GM23248 (cell line): ENCODE measurements around the gene SPRN. TPM values are rescaled to one million over a fixed set of nuclear protein-coding genes. Genes with fewer than 3 reads are reported as not detected.
"Not testable (repeated sequence)": the region's sequence is repeated elsewhere in the genome, so short reads cannot be mapped to it uniquely, and the experiment has no call there.

Experiments used
- DNase-seq: peaks from one replicate; pipeline ENCODE4 v3.0.0-alpha.2; 2015
- H2AFZ ChIP-seq: fragments of 200-600 bp; sonication (generic); 2 replicates; pipeline ENCODE4 v1.6.1; 2016; ENCODE audit warnings: antibody characterized with exemption
- H3F3A ChIP-seq: fragments of 200-600 bp; sonication (generic); 2 replicates; pipeline ENCODE4 v1.6.1; 2016; ENCODE audit warnings: mild to moderate bottlenecking, antibody characterized with exemption, mixed run types; ENCODE audit not compliant: insufficient read depth
- H3K27ac ChIP-seq: fragments of 200-600 bp; sonication (generic); 2 replicates; pipeline ENCODE4 v1.5.1; 2016; ENCODE audit warnings: mild to moderate bottlenecking
- H3K27me3 ChIP-seq: fragments of 200-600 bp; sonication (generic); replicated peaks from 2 replicates; pipeline ENCODE4 v1.6.1; 2016; ENCODE audit warnings: mild to moderate bottlenecking; ENCODE audit not compliant: insufficient read depth
- H3K36me3 ChIP-seq: fragments of 200-600 bp; sonication (generic); 2 replicates; pipeline ENCODE4 v1.6.1; 2016; ENCODE audit warnings: low read depth, mild to moderate bottlenecking
- H3K4me1 ChIP-seq: fragments of 200-600 bp; sonication (generic); 2 replicates; pipeline ENCODE4 v1.6.1; 2016; ENCODE audit warnings: mild to moderate bottlenecking; ENCODE audit not compliant: insufficient read depth
- H3K4me2 ChIP-seq: fragments of 200-600 bp; sonication (generic); one replicate; pipeline ENCODE4 v1.6.1; 2016; ENCODE audit warnings: mild to moderate bottlenecking; ENCODE audit not compliant: unreplicated experiment
- H3K4me3 ChIP-seq: fragments of 200-600 bp; sonication (generic); 2 replicates; pipeline ENCODE4 v1.5.1; 2016; ENCODE audit warnings: mild to moderate bottlenecking
- H3K79me2 ChIP-seq: fragments of 200-600 bp; sonication (generic); 2 replicates; pipeline ENCODE4 v1.6.1; 2016; ENCODE audit warnings: mild to moderate bottlenecking; ENCODE audit not compliant: insufficient read depth
- H3K9ac ChIP-seq: fragments of 200-600 bp; sonication (generic); 2 replicates; pipeline ENCODE4 v1.6.1; 2016; ENCODE audit warnings: mild to moderate bottlenecking
- H3K9me2 ChIP-seq: fragments of 200-600 bp; sonication (generic); 2 replicates; pipeline ENCODE4 v1.6.1; 2016; ENCODE audit warnings: mixed run types, mild to moderate bottlenecking, moderate library complexity; ENCODE audit not compliant: insufficient read depth
- H3K9me3 ChIP-seq: fragments of 200-600 bp; sonication (generic); one replicate; pipeline ENCODE4 v1.6.1; 2017; ENCODE audit warnings: low read depth
- H4K20me1 ChIP-seq: fragments of 200-600 bp; sonication (generic); 2 replicates; pipeline ENCODE4 v1.6.0; 2016; ENCODE audit not compliant: insufficient read depth
- EZH2 ChIP-seq: fragments of 200-600 bp; sonication (generic); IDR thresholded peaks from 2 replicates; pipeline ENCODE4 v1.6.1; 2018; ENCODE audit warnings: antibody characterized with exemption, mild to moderate bottlenecking; ENCODE audit not compliant: insufficient read depth, poor library complexity, severe bottlenecking
- EZH2phosphoT487 ChIP-seq: fragments of 200-600 bp; sonication (generic); IDR thresholded peaks from 2 replicates; pipeline ENCODE4 v1.6.1; 2018; ENCODE audit warnings: antibody characterized with exemption, moderate library complexity, mild to moderate bottlenecking, low read depth; ENCODE audit not compliant: insufficient read depth
- WGBS, 2 experiments: methylation state at CpG; one replicate each; pipeline ENCODE4 v1.1.6; 2015 to 2017; ENCODE audit warnings: low lambda C conversion rate in 2 of 2, low coverage in 1 of 2; ENCODE audit errors: missing lambda C conversion rate in 2 of 2; 5-methylcytosine and 5-hydroxymethylcytosine counted together
- in situ Hi-C: fragments of 300-500 bp; cut with MboI; formaldehyde crosslinking; loops from 2 replicates; pipeline ENCODE4 v1.15.0; 2020
- polyA plus RNA-seq: library from polyadenylated mRNA; unstranded; fragments of >200 nt; fragmentation: Nextera tagmentation; extraction: Ambion mirVana; gene quantifications from 2 replicates; pipeline ENCODE4 v1.2.1, GENCODE V29; 2016
- total RNA-seq: library from RNA; depleted of rRNA; stranded (reverse); fragments of >200 nt; shearing (Covaris generic); gene quantifications from 2 replicates; pipeline ENCODE4 v1.2.3, GENCODE V29; 2014; rRNA removed

Gene SPRN, protein sequence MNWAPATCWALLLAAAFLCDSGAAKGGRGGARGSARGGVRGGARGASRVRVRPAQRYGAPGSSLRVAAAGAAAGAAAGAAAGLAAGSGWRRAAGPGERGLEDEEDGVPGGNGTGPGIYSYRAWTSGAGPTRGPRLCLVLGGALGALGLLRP
- total RNA-seq (0.22 and 0.76 TPM in 2 replicates), polyA plus RNA-seq (0.32 and 0.34 TPM in 2 replicates)

DNA sequence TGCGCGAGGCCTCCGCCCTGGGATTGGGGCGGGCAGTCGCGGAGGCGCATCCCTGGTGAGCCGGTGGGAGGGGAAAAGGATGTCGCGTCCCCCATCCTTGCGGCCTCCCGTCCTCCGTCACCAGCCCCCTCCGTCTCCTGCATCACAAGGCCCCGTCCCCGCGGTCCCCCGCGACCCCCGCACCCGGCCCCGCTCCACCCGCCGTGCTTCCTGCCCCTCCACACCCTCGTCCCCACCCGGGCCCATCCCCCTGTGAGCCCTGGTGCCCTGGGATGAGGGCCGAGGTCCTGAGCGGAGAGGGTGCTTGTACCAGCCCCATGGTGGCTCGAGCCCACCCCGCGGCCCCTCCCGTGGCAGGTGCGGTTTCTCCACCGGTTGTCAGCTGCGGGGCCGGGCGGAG is at the start of gene SPRN:
TSS of gene SPRN (minus strand) at position 25 of the 400 bp plus-strand sequence. CDS start 944 bp downstream, outside the sequence.
- H3K4me3 ChIP-seq, H3K4me1 ChIP-seq, H3K9me2 ChIP-seq, DNase-seq, H3K27ac ChIP-seq, H3K36me3 ChIP-seq, H3K9me3 ChIP-seq, H2AFZ ChIP-seq, H3K27me3 ChIP-seq, in situ Hi-C loops, H3F3A ChIP-seq, H3K9ac ChIP-seq, H3K79me2 ChIP-seq, H4K20me1 ChIP-seq: not testable (repeated sequence)
- peak within 1 kb of the TSS; percentile 32 for H3K4me2 ChIP-seq
- WGBS, 2 experiments = 59% methylated on average over 17 of the region's 37 CpGs; no CpG with 5 or more reads in 1 of the 2 experiments

DNA sequence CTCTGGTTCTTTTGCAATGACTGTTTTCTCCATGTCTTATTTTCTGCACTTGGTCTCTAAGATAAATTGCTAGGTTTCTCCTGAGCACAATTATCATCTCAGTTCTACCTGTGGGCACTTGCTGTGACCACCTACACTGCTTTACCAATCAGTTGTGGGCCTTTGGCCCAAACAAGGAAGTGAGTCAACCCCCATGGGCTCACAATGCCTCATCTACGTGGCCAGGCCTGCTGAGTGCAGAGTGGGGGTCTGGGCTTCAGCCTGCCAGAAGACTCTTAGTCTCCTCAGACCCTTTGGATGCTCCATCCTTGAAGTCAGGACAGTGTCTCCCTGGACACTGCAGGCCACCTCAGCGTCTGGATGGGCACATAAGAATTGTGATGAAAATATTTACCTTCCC is 49.6 kb upstream of the SPRN start:
- WGBS, 2 experiments = 30 to 43% methylated on average over 2 of the region's 2 CpGs
- TF ChIP-seq EZH2phosphoT487 = no peak
- no peak for TF ChIP-seq EZH2
- no peak overlapping the region for H3K27ac ChIP-seq

DNA sequence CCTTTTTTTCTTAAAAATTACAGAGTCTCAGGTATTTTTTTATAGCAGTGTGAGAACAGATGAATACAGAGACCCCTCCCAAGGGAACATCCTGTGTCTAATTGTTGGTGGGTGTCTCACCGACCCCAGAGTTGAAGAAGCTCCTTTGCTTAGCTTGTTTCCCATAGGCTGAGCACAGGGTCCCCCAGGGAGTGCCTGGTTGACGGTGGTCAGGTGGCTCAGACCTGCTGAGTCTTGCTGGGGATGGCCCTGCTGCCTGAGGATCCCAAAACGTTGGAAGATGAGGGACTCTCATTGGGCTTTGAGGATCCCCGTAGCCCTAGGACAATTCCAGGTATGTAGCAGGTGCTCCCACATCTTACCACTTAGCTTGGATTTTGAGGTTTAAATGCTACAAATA is 48.8 kb upstream of the SPRN start:
- no peak overlapping the region for H3K9ac ChIP-seq
- no peaks in the 10 kb centered on the region for H3F3A ChIP-seq
- H3K4me3 ChIP-seq = no peak overlapping the region
- TF ChIP-seq EZH2phosphoT487 (no peak), EZH2 (no peak)
- H3K27me3 ChIP-seq = no peaks in the 10 kb centered on the region
- H4K20me1 ChIP-seq = no peaks in the 10 kb centered on the region
- H3K27ac ChIP-seq = no peak overlapping the region
- H2AFZ ChIP-seq = no peak overlapping the region
- WGBS, 2 experiments = 10 to 21% methylated on average over 4 of the region's 4 CpGs
- H3K9me3 ChIP-seq = no peaks in the 10 kb centered on the region
- H3K4me2 ChIP-seq = no peak overlapping the region
- H3K9me2 ChIP-seq = no peaks in the 10 kb centered on the region
- H3K79me2 ChIP-seq = no peaks in the 10 kb centered on the region
- in situ Hi-C loops = no loop called here
- no peak for DNase-seq
- H3K36me3 ChIP-seq = no peaks in the 10 kb centered on the region
- no peaks in the 10 kb centered on the region for H3K4me1 ChIP-seq

More for the DNA sequence above, 49.6 kb upstream of the SPRN start:
- Histone ChIP-seq H3K36me3 (no peaks in the 10 kb centered on the region), H3K9me2 (no peaks in the 10 kb centered on the region), H2AFZ (no peak overlapping the region), H3F3A (no peaks in the 10 kb centered on the region), H3K4me3 (no peak overlapping the region), H3K4me1 (no peaks in the 10 kb centered on the region), H3K4me2 (no peak overlapping the region), H3K9me3 (no peaks in the 10 kb centered on the region), H3K79me2 (no peaks in the 10 kb centered on the region), H4K20me1 (no peaks in the 10 kb centered on the region), H3K27me3 (no peaks in the 10 kb centered on the region), H3K9ac (no peak overlapping the region)
- in situ Hi-C loops = no loop called here
- DNase-seq = no peak

DNA sequence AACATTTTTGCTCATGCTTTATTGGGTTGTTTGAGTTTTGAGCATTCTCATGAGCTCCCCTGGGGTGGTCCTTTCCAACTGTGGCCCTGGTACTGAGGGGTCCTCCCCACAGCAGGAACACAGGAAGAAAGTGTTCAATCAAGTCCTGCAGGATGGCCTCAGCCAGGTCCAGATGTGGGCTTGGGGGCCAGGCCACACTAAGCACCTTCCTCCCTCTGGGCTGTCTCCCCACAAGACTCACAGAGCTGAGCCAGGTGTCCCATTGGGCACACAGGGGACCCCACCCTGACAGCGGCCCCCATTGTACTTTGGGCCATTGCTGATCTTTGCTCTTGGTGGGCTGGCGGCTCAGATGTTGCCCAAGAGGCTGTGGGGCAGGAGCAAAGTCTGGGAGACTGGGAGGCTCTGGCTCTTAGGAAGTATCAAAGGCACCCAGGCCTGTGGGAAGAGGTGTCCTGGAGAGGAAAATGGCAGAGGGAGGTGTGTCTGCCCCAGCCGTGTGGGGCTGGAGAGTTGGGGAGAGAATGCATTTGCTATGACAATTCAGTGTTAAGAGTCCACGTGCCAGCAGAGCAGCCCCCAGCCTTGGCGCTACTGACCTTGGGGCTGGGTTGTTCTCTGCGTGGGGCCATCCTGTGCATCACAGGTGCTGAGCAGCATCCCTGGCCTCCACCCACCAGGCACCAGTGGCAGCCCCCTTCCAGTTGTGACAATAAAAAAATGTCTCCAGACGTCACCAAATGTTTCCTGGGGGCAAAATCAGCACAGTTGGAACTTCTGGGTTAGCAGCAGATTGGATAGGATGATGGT is 47.1 kb upstream of the SPRN start:
- Histone ChIP-seq H3K4me2 (no peak overlapping the region), H3K4me1 (no peaks in the 10 kb centered on the region), H3K27ac (no peak overlapping the region), H3K4me3 (no peak overlapping the region), H3F3A (no peaks in the 10 kb centered on the region), H3K36me3 (no peaks in the 10 kb centered on the region), H3K27me3 (no peaks in the 10 kb centered on the region), H3K79me2 (no peaks in the 10 kb centered on the region), H4K20me1 (no peaks in the 10 kb centered on the region), H2AFZ (no peak overlapping the region), H3K9me2 (no peaks in the 10 kb centered on the region), H3K9ac (no peak overlapping the region), H3K9me3 (no peaks in the 10 kb centered on the region)
- no peak for DNase-seq
- TF ChIP-seq EZH2 (no peak), EZH2phosphoT487 (no peak)
- in situ Hi-C loops = no loop called here
- 39% methylated on average over 6 to 7 of the region's 7 CpGs for WGBS, 2 experiments

DNA sequence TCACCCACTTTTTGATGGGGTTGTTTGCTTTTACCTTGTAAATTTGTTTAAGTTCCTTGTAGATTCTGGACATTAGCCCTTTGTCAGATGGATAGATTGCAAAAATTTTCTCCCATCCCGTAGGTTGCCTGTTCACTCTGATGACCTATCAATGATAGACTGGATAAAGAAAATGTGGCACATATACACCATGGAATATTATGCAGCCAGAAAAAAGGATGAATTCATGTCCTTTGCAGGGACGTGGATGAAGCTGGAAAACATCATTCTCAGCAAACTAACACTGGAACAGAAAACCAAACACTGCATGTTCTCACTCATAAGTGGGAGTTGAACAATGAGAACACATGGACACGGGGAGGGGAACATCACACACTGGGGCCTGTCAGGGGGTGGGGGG is 44.8 kb upstream of the SPRN start:
- H3K4me2 ChIP-seq, H2AFZ ChIP-seq, H3K79me2 ChIP-seq, DNase-seq, H4K20me1 ChIP-seq, H3K4me1 ChIP-seq, H3K27ac ChIP-seq, H3K9me2 ChIP-seq, H3F3A ChIP-seq, H3K27me3 ChIP-seq, H3K4me3 ChIP-seq, H3K36me3 ChIP-seq, H3K9me3 ChIP-seq, in situ Hi-C loops, H3K9ac ChIP-seq: not testable (repeated sequence)
- 32 to 56% methylated on average over 2 to 3 of the region's 3 CpGs for WGBS, 2 experiments
